Neuronal stem cell (in vitro differentiated cells): ENCODE results near the gene WDR38.
A peak's percentile ranks its signal among the peaks of the same experiment; 100 is the strongest.

Experiments used
- DNase-seq: peaks from one replicate; pipeline ENCODE4 v3.0.0-alpha.2; 2013; ENCODE audit warnings: low spot score
- H2AFZ ChIP-seq: one replicate; pipeline ENCODE4 v1.6.1; 2013; ENCODE audit warnings: mild to moderate bottlenecking, low read length, inconsistent platforms
- H2AK5ac ChIP-seq: 2 replicates; pipeline ENCODE4 v1.6.1; 2013; ENCODE audit warnings: low read depth, mild to moderate bottlenecking, inconsistent platforms, low read length, moderate library complexity, mixed read lengths
- H2BK120ac ChIP-seq: 2 replicates; pipeline ENCODE4 v1.6.1; 2013; ENCODE audit warnings: low read depth, mild to moderate bottlenecking, inconsistent platforms, low read length, moderate library complexity, mixed read lengths
- H2BK12ac ChIP-seq: one replicate; pipeline ENCODE4 v1.6.1; 2013; ENCODE audit warnings: low read length, inconsistent platforms
- H2BK15ac ChIP-seq: 2 replicates; pipeline ENCODE4 v1.6.1; 2013; ENCODE audit warnings: mild to moderate bottlenecking, low read length, inconsistent platforms, mixed read lengths
- H2BK5ac ChIP-seq: one replicate; pipeline ENCODE4 v1.6.1; 2013; ENCODE audit warnings: inconsistent platforms, mild to moderate bottlenecking, low read length, moderate library complexity
- H3K14ac ChIP-seq: one replicate; pipeline ENCODE4 v1.6.1; 2013; ENCODE audit warnings: low read length, inconsistent platforms
- H3K18ac ChIP-seq: 2 replicates; pipeline ENCODE4 v1.6.1; 2013; ENCODE audit warnings: low read length, inconsistent platforms
- H3K23ac ChIP-seq: 2 replicates; pipeline ENCODE4 v1.6.1; 2013; ENCODE audit warnings: low read depth, mild to moderate bottlenecking, mixed read lengths, low read length, inconsistent platforms; ENCODE audit not compliant: poor library complexity
- H3K27ac ChIP-seq: replicated peaks from 3 replicates; pipeline ENCODE4 v1.5.1; 2013; ENCODE audit warnings: low read length, inconsistent platforms
- H3K27me3 ChIP-seq, 3 experiments: 2 replicates each; pipeline ENCODE4 v1.6.1; 2013; ENCODE audit warnings: low read length in 3 of 3, mild to moderate bottlenecking in 2 of 3, inconsistent platforms in 1 of 3, low read depth in 1 of 3, mixed read lengths in 1 of 3, moderate library complexity in 1 of 3; ENCODE audit not compliant: control insufficient read depth in 3 of 3, insufficient read depth in 3 of 3
- H3K36me3 ChIP-seq, 2 donors: replicated peaks in 1 of 2; 2 replicates each; pipeline ENCODE4 v1.6.1; 2013; ENCODE audit warnings: low read length in 2 of 2; ENCODE audit not compliant: control insufficient read depth in 2 of 2, insufficient read depth in 2 of 2
- H3K4ac ChIP-seq: 2 replicates; pipeline ENCODE4 v1.6.1; 2013; ENCODE audit warnings: inconsistent platforms, mild to moderate bottlenecking, low read length, moderate library complexity
- H3K4me1 ChIP-seq, 2 donors: 1 replicate in 1 of 2; 2 replicates in 1 of 2; pipeline ENCODE4 v1.6.1; 2013; ENCODE audit warnings: low read length in 2 of 2, low read depth in 1 of 2; ENCODE audit not compliant: control insufficient read depth in 2 of 2, insufficient read depth in 1 of 2
- H3K4me2 ChIP-seq: one replicate; pipeline ENCODE4 v1.6.1; 2013; ENCODE audit warnings: mild to moderate bottlenecking, low read length, inconsistent platforms; ENCODE audit not compliant: insufficient read depth, poor library complexity, severe bottlenecking
- H3K4me3 ChIP-seq, 2 donors: 2 replicates each; pipeline ENCODE4 v1.5.1; 2013; ENCODE audit warnings: low read length in 2 of 2, mild to moderate bottlenecking in 2 of 2, inconsistent platforms in 1 of 2, moderate library complexity in 1 of 2
- H3K79me1 ChIP-seq: one replicate; pipeline ENCODE4 v1.6.1; 2013; ENCODE audit warnings: low read depth, mild to moderate bottlenecking, inconsistent platforms, low read length, moderate library complexity
- H3K9ac ChIP-seq: one replicate; pipeline ENCODE4 v1.6.1; 2013; ENCODE audit warnings: mild to moderate bottlenecking, low read depth, low read length, inconsistent platforms; ENCODE audit not compliant: poor library complexity
- H3K9me3 ChIP-seq, 2 donors: replicated peaks in 1 of 2; 2 replicates each; pipeline versions ENCODE3 to v1.6.1; 2013; ENCODE audit warnings: low read length in 2 of 2, mild to moderate bottlenecking in 2 of 2, inconsistent platforms in 1 of 2, low read depth in 1 of 2, mixed read lengths in 1 of 2, moderate library complexity in 1 of 2; ENCODE audit not compliant: control insufficient read depth in 2 of 2, insufficient read depth in 1 of 2
- H4K8ac ChIP-seq: one replicate; pipeline ENCODE4 v1.6.1; 2013; ENCODE audit warnings: low read depth, mild to moderate bottlenecking, inconsistent platforms, low read length, moderate library complexity
- H4K91ac ChIP-seq: one replicate; pipeline ENCODE4 v1.6.1; 2013; ENCODE audit warnings: low read length, low read depth, mild to moderate bottlenecking, inconsistent platforms; ENCODE audit not compliant: poor library complexity
- WGBS, 2 donors: extraction: QIAGEN DNeasy Blood & Tissue Kit; methylation state at CpG; one replicate each; pipeline ENCODE4 v1.1.7; 2013; ENCODE audit warnings: missing lambda C conversion rate in 2 of 2, mixed read lengths in 1 of 2; ENCODE audit not compliant: insufficient read length in 2 of 2, insufficient replicate concordance in 1 of 2; ENCODE audit errors: extremely low coverage in 2 of 2; 5-methylcytosine and 5-hydroxymethylcytosine counted together

The WDR38 gene

GRCh38 chr9:124879226-124879625 is 26.0 kb downstream of the WDR38 start:
- Histone ChIP-seq H4K8ac (no peak overlapping the region), H2BK120ac (no peak overlapping the region), H3K18ac (no peak overlapping the region), H3K9ac (no peak overlapping the region), H3K27me3 (no peaks in the 10 kb centered on the region), H2BK5ac (no peak overlapping the region), H3K4me3 (no peak overlapping the region), H2BK12ac (no peak overlapping the region), H3K36me3 (peaks cover 28 to 87% of the 10 kb centered on the region in 2 donors), H3K4me2 (no peak overlapping the region), H2AFZ (no peak overlapping the region), H3K23ac (no peak overlapping the region), H3K9me3 (no peaks in the 10 kb centered on the region), H3K27ac (no peak overlapping the region), H3K79me1 (no peaks in the 10 kb centered on the region), H4K91ac (no peak overlapping the region), H3K4ac (no peak overlapping the region), H2BK15ac (no peak overlapping the region), H3K14ac (no peak overlapping the region), H2AK5ac (no peak overlapping the region), H3K4me1 (no peaks in the 10 kb centered on the region)
- WGBS, 2 donors = no CpG with 5 or more reads among the region's 10 CpGs
- DNase-seq = no peak

- Histone ChIP-seq H3K27me3 (no peaks in the 10 kb centered on the region), H2AFZ (no peak overlapping the region), H3K23ac (no peak overlapping the region), H3K4ac (no peak overlapping the region), H4K91ac (no peak overlapping the region), H2BK15ac (no peak overlapping the region), H2AK5ac (no peak overlapping the region), H2BK120ac (no peak overlapping the region), H3K79me1 (no peaks in the 10 kb centered on the region), H4K8ac (no peak overlapping the region), H3K4me3 (no peak overlapping the region), H3K9me3 (no peaks in the 10 kb centered on the region), H3K27ac (no peak overlapping the region), H2BK5ac (no peak overlapping the region), H3K4me1 (peaks cover 0 to 2% of the 10 kb centered on the region in 2 donors), H3K9ac (no peak overlapping the region), H3K4me2 (no peak overlapping the region), H2BK12ac (no peak overlapping the region), H3K36me3 (peaks cover 21 to 83% of the 10 kb centered on the region in 2 donors), H3K14ac (no peak overlapping the region), H3K18ac (no peak overlapping the region)
- WGBS, 2 donors = no CpG with 5 or more reads among the region's 9 CpGs
- DNase-seq = no peak
Measured at GRCh38 chr9:124880501-124880900, 27.2 kb downstream of the WDR38 start.

- whole genome bisulfite sequencing, 2 donors = no CpG with 5 or more reads among the region's 16 CpGs
- H3K18ac ChIP-seq = no peak overlapping the region
- H3K4me1 ChIP-seq = peaks cover 0 to 2% of the 10 kb centered on the region in 2 donors
- no peak overlapping the region for H4K8ac ChIP-seq
- H3K9ac ChIP-seq = no peak overlapping the region
- no peak overlapping the region for H2BK5ac ChIP-seq
- H3K36me3 ChIP-seq = peaks cover 20 to 83% of the 10 kb centered on the region in 2 donors
- H3K27me3 ChIP-seq = no peaks in the 10 kb centered on the region
- H2BK15ac ChIP-seq = no peak overlapping the region
- no peak overlapping the region for H4K91ac ChIP-seq
- no peak overlapping the region for H2AFZ ChIP-seq
- DNase-seq = no peak
- no peak overlapping the region for H3K14ac ChIP-seq
- no peak overlapping the region for H3K4me3 ChIP-seq
- no peak overlapping the region for H2BK12ac ChIP-seq
- H2BK120ac ChIP-seq = no peak overlapping the region
- no peak overlapping the region for H3K27ac ChIP-seq
- H3K4me2 ChIP-seq = no peak overlapping the region
- no peaks in the 10 kb centered on the region for H3K79me1 ChIP-seq
- H3K23ac ChIP-seq = no peak overlapping the region
- no peak overlapping the region for H3K4ac ChIP-seq
- H2AK5ac ChIP-seq = no peak overlapping the region
- H3K9me3 ChIP-seq = no peaks in the 10 kb centered on the region
Measured at GRCh38 chr9:124881138-124881743, 28.0 kb downstream of the WDR38 start.

- H3K9ac ChIP-seq = peak overlapping the region; percentile 5
Measured at GRCh38 chr9:124882231-124882630, 29.0 kb downstream of the WDR38 start.

More at GRCh38 chr9:124882231-124882630, 29.0 kb downstream of the WDR38 start:
- H3K4me1 ChIP-seq = peaks cover 0 to 2% of the 10 kb centered on the region in 2 donors
- no peak overlapping the region for H3K4me2 ChIP-seq
- H3K4ac ChIP-seq = no peak overlapping the region
- H2BK12ac ChIP-seq = no peak overlapping the region
- no peaks in the 10 kb centered on the region for H3K27me3 ChIP-seq
- no peak overlapping the region for H3K23ac ChIP-seq
- no peak overlapping the region for H4K8ac ChIP-seq
- no peak overlapping the region for H3K4me3 ChIP-seq
- H3K27ac ChIP-seq = no peak overlapping the region
- H3K9me3 ChIP-seq = no peaks in the 10 kb centered on the region
- no peak for DNase-seq
- H3K79me1 ChIP-seq = peaks cover 4% of the 10 kb centered on the region
- H3K36me3 ChIP-seq = peaks cover 19 to 83% of the 10 kb centered on the region in 2 donors
- H3K14ac ChIP-seq = no peak overlapping the region
- WGBS, 2 donors = no CpG with 5 or more reads among the region's 13 CpGs
- no peak overlapping the region for H2AK5ac ChIP-seq
- H4K91ac ChIP-seq = no peak overlapping the region
- no peak overlapping the region for H2AFZ ChIP-seq
- H2BK15ac ChIP-seq = no peak overlapping the region
- H2BK5ac ChIP-seq = no peak overlapping the region
- H2BK120ac ChIP-seq = no peak overlapping the region
- H3K18ac ChIP-seq = no peak overlapping the region
